Measurements from ENCODE around the gene PARP15. TPM values are rescaled to one million over a fixed set of nuclear protein-coding genes. Genes with fewer than 3 reads are reported as not detected.
A peak's percentile ranks its signal among the peaks of the same experiment; 100 is the strongest.

PARP15 gene
- total RNA-seq, 6 donors from 2014 or later, result 7.0 to 30.4 (median 12.3) TPM

DNA sequence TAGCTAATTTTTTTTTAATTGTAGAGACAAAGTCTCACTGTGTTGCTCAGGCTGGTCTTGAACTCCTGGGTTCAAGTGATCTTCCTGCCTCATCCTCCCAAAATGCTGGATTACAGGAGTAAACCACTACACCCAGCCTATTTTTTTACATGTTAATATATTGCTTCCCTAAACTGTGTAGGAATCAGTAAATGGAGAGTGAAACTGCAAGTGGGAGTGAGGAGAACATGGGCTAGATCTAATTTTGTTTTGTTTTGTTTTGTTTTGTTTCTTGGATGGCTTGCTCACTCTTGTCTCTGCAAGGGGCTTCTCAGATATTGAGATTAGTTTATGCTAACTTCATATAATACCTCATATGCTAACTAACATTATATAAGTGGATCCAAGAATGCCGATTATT is 31.5 kb downstream of the PARP15 start:
- WGBS, 2 donors, result 96 to 97% methylated on average over 1 of the region's 1 CpG
- TF ChIP-seq, protein P1, sequence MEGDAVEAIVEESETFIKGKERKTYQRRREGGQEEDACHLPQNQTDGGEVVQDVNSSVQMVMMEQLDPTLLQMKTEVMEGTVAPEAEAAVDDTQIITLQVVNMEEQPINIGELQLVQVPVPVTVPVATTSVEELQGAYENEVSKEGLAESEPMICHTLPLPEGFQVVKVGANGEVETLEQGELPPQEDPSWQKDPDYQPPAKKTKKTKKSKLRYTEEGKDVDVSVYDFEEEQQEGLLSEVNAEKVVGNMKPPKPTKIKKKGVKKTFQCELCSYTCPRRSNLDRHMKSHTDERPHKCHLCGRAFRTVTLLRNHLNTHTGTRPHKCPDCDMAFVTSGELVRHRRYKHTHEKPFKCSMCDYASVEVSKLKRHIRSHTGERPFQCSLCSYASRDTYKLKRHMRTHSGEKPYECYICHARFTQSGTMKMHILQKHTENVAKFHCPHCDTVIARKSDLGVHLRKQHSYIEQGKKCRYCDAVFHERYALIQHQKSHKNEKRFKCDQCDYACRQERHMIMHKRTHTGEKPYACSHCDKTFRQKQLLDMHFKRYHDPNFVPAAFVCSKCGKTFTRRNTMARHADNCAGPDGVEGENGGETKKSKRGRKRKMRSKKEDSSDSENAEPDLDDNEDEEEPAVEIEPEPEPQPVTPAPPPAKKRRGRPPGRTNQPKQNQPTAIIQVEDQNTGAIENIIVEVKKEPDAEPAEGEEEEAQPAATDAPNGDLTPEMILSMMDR (IDR thresholded peaks at IDR 0.05), result no peak
- no peak for TF ChIP-seq POLR2A (IDR thresholded peaks at IDR 0.05)
- TF ChIP-seq EP300 (IDR thresholded peaks at IDR 0.05), result no peak
- TF ChIP-seq POLR2AphosphoS5 (IDR thresholded peaks at IDR 0.05), result no peak
- Histone ChIP-seq H3K36me3 (no peaks in the 10 kb centered on the region), H3K4me3 (no peak overlapping the region), H3K4me1 (no peaks in the 10 kb centered on the region), H3K9me3 (no peaks in the 10 kb centered on the region), H3K27ac (no peak overlapping the region), H3K27me3 (no peaks in the 10 kb centered on the region)
- DNase-seq (no peak), ATAC-seq (ENCODE audit: low FRiP score in 2 of 2) (no peak)

DNA sequence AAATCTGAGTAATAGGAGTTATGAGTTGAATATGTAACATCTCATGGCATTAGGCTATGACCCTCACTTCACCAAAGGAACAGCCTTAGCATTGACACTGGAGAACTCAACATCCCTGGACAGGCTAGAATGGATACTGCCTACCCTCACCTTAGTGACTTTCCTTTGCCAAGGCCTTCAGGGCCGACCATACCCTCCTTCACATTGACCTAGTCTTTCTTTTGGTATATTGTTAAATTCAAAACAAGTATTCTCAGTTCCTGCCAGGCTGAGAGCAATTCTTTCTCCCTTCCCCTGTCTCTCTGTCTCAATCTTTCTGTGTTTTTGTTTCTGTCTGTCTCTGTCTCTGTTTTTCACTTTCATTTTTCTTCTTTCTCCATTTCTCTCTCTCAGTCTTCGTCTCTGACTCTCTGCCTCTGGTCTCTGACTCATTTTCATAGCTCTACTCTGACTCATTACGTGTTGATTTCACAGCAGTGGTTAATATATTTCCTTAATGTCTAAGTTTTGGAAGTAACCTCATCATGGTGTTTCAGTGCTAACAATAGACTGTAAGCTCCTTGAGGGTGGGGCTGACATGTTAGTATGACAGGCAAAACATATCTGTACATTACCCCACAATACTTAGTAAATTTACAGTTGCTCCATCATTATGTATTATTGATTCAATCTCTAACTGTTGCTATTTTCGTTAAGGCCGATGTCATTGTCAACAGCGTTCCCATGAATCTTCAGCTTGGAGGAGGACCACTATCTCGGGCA is 32.5 kb downstream of the PARP15 start:
- TF ChIP-seq POLR2AphosphoS5 (IDR thresholded peaks at IDR 0.05) (no peak), POLR2A (IDR thresholded peaks at IDR 0.05) (no peak), EP300 (IDR thresholded peaks at IDR 0.05) (no peak)
- TF ChIP-seq, protein P1 (IDR thresholded peaks at IDR 0.05), result no peak
- H3K27ac ChIP-seq, result no peak overlapping the region
- WGBS, 2 donors, result 83 to 86% methylated on average over 7 of the region's 7 CpGs
- no peak for DNase-seq
- no peak overlapping the region for H3K4me3 ChIP-seq
- no peaks in the 10 kb centered on the region for H3K9me3 ChIP-seq
- H3K27me3 ChIP-seq, result no peaks in the 10 kb centered on the region
- ATAC-seq (ENCODE audit: low FRiP score in 2 of 2), result peak in 1 of 2 donors; percentile 54
- no peaks in the 10 kb centered on the region for H3K4me1 ChIP-seq
- no peaks in the 10 kb centered on the region for H3K36me3 ChIP-seq

GRCh38 chr3:122612696-122613095 is 35.2 kb downstream of the PARP15 start:
- Histone ChIP-seq H3K4me1 (no peaks in the 10 kb centered on the region), H3K4me3 (no peak overlapping the region), H3K9me3 (no peaks in the 10 kb centered on the region), H3K27ac (no peak overlapping the region), H3K36me3 (no peaks in the 10 kb centered on the region), H3K27me3 (no peaks in the 10 kb centered on the region)
- TF ChIP-seq POLR2A (IDR thresholded peaks at IDR 0.05), result no peak
- TF ChIP-seq EP300 (IDR thresholded peaks at IDR 0.05), result no peak
- TF ChIP-seq POLR2AphosphoS5 (IDR thresholded peaks at IDR 0.05), result no peak
- TF ChIP-seq, protein P1 (IDR thresholded peaks at IDR 0.05), result no peak
- WGBS, 2 donors, result 87 to 89% methylated on average over 5 of the region's 5 CpGs
- ATAC-seq (ENCODE audit: low FRiP score in 2 of 2), result no peak
- no peak for DNase-seq

DNA sequence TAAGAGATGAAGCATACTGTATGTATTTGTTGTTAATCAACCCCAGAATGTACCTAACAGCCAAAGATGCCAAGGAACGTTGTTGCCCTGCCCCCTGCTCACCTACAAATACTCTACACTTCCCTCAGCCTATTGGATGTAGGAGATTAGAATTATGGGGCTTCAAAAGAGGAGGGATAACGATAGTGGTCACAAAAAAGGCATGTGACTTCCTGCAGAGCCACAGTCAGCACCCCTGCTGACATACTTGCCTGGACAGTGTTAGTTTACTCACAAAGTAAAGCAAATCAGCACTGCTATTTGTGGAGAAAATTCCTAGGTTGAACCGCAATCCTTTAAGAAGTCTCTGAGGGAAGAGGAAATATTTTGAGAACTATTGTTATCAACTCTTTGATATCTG is 37.9 kb downstream of the PARP15 start:
- Histone ChIP-seq H3K36me3 (no peaks in the 10 kb centered on the region), H3K9me3 (no peaks in the 10 kb centered on the region), H3K4me1 (peaks cover 0 to 12% (median 2%) of the 10 kb centered on the region in 4 donors), H3K27ac (no peak overlapping the region), H3K4me3 (no peak overlapping the region), H3K27me3 (no peaks in the 10 kb centered on the region)
- TF ChIP-seq POLR2A (IDR thresholded peaks at IDR 0.05), result no peak
- no peak for TF ChIP-seq EP300 (IDR thresholded peaks at IDR 0.05)
- TF ChIP-seq, protein P1 (IDR thresholded peaks at IDR 0.05), result no peak
- no peak for TF ChIP-seq POLR2AphosphoS5 (IDR thresholded peaks at IDR 0.05)
- ATAC-seq (ENCODE audit: low FRiP score in 2 of 2), result no peak
- 49 to 67% methylated on average over 3 of the region's 3 CpGs for WGBS, 2 donors
- no peak for DNase-seq

- TF ChIP-seq, protein P1 (IDR thresholded peaks at IDR 0.05), result no peak
- TF ChIP-seq POLR2AphosphoS5 (IDR thresholded peaks at IDR 0.05), result no peak
- no peak for TF ChIP-seq EP300 (IDR thresholded peaks at IDR 0.05)
- no peak for TF ChIP-seq POLR2A (IDR thresholded peaks at IDR 0.05)
- ATAC-seq (ENCODE audit: low FRiP score in 2 of 2) (no peak), DNase-seq (no peak)
- Histone ChIP-seq H3K4me1 (peaks cover 0 to 17% (median 2%) of the 10 kb centered on the region in 4 donors), H3K9me3 (no peaks in the 10 kb centered on the region), H3K36me3 (no peaks in the 10 kb centered on the region), H3K27ac (no peak overlapping the region), H3K4me3 (no peak overlapping the region), H3K27me3 (no peaks in the 10 kb centered on the region)
- 51 to 75% methylated on average over 3 of the region's 3 CpGs for WGBS, 2 donors
These were observed 41.2 kb downstream of the PARP15 start for GRCh38 chr3:122618614-122619013.
